Measurements from ENCODE around the gene CCDC68. TPM values are rescaled to one million over a fixed set of nuclear protein-coding genes. Genes with fewer than 3 reads are reported as not detected.

The CCDC68 gene
- total RNA-seq, 4 donors from 2014 or later, result 3.4 to 44.8 (median 8.3) TPM

- DNase-seq (ENCODE audit: low spot score) (no peak), ATAC-seq (ENCODE audit: low FRiP score) (no peak)
- TF ChIP-seq, protein P1, sequence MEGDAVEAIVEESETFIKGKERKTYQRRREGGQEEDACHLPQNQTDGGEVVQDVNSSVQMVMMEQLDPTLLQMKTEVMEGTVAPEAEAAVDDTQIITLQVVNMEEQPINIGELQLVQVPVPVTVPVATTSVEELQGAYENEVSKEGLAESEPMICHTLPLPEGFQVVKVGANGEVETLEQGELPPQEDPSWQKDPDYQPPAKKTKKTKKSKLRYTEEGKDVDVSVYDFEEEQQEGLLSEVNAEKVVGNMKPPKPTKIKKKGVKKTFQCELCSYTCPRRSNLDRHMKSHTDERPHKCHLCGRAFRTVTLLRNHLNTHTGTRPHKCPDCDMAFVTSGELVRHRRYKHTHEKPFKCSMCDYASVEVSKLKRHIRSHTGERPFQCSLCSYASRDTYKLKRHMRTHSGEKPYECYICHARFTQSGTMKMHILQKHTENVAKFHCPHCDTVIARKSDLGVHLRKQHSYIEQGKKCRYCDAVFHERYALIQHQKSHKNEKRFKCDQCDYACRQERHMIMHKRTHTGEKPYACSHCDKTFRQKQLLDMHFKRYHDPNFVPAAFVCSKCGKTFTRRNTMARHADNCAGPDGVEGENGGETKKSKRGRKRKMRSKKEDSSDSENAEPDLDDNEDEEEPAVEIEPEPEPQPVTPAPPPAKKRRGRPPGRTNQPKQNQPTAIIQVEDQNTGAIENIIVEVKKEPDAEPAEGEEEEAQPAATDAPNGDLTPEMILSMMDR (IDR thresholded peaks at IDR 0.05), result no peak
These were observed 2.6 kb upstream of the CCDC68 start for GRCh38 chr18:54961868-54962267.

- TF ChIP-seq, protein P1 (IDR thresholded peaks at IDR 0.05), result no peak
- no peak for DNase-seq (ENCODE audit: low spot score)
- no peak for ATAC-seq (ENCODE audit: low FRiP score)
These were observed 1.8 kb upstream of the CCDC68 start for GRCh38 chr18:54961016-54961423.

DNA sequence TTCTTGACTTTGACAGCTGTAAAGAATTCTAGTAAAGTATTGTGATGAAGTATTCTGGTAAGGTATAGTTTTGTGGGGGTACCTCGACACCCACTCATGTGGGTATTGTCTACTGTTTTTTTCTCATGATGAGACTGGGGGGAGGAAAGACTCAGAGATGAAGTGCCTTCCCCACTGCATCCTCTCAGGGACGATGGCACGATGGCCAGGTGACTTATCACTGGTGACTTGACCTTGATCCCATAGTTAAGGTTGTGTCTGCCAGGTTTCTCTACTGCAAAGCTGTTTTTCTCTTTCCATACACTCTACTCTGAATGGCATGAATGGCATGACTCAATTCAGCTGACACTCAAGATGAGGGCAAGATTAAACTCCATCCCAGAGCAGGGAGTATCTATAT, 936 bp upstream of the CCDC68 start:
- DNase-seq (ENCODE audit: low spot score), result no peak
- TF ChIP-seq, protein P1 (IDR thresholded peaks at IDR 0.05), result no peak
- ATAC-seq (ENCODE audit: low FRiP score), result no peak

DNA sequence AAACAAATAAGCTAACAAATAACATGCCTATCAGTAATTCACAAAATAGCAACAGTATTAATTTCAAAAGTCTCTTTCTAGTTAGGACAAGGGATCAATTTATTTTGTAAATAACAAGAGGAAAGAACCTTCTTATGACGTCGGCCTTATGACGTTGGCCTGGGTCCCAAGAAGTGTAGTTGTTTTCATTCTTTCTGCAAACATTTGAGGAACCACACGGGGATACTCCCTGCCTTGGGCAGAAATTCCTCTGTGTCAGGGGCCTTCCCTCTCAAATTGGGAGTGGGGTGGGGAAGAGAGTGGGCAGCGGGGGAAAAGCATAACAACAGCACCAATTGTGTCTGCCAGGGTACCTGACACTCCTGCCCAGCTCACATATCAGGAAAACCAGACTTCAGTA, 1.3 kb downstream of the CCDC68 start:
- TF ChIP-seq, protein P1 (IDR thresholded peaks at IDR 0.05), result no peak
- no peak for ATAC-seq (ENCODE audit: low FRiP score)
- DNase-seq (ENCODE audit: low spot score), result no peak

GRCh38 chr18:54957296-54957832, 1.9 kb downstream of the CCDC68 start:
- TF ChIP-seq, protein P1 (IDR thresholded peaks at IDR 0.05), result no peak
- DNase-seq (ENCODE audit: low spot score) (no peak), ATAC-seq (ENCODE audit: low FRiP score) (no peak)

DNA sequence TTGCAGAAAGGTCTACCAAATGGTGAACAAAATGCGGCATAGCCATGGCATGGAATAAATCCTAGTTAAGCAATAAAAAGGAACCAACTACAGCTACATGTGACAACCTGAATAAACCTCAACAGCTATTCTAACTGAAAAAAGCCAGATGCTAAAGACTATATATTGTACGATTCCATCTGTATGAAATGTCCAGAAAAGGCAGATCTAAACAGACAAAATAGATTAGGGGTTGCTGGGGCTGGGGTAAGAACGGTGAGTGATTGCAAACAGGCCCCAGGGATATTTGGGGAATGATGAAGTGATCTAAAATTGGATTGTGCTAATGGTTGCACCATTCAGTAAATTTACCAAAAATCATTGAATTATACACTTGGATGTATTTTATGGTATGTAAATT, 2.8 kb downstream of the CCDC68 start:
- TF ChIP-seq, protein P1 (IDR thresholded peaks at IDR 0.05), result no peak
- ATAC-seq (ENCODE audit: low FRiP score), result no peak
- DNase-seq (ENCODE audit: low spot score), result no peak

- ATAC-seq (ENCODE audit: low FRiP score), result no peak
- DNase-seq (ENCODE audit: low spot score), result no peak
- TF ChIP-seq, protein P1 (IDR thresholded peaks at IDR 0.05), result no peak
These were observed 7.2 kb downstream of the CCDC68 start for GRCh38 chr18:54952026-54952425.
